Sigmoid colon (tissue), 3 donors: ENCODE measurements around the gene UGP2.

Experiments
- POLR2A ChIP-seq, 2 donors: fragments of 450-650 bp; IDR thresholded peaks; one replicate each; pipeline ENCODE4 v1.6.1; 2016; ENCODE audit warnings: antibody characterized with exemption in 2 of 2, mild to moderate bottlenecking in 2 of 2, moderate library complexity in 2 of 2
- TF ChIP-seq, protein P1 (sequence below), 4 experiments: fragments of 450-650 bp in 3 of 4; fragments of 200-600 bp in 1 of 4; IDR thresholded peaks; one replicate each; pipeline ENCODE4 v1.5.1; 2016 to 2019; ENCODE audit warnings: antibody characterized with exemption in 4 of 4, mild to moderate bottlenecking in 3 of 4, moderate library complexity in 2 of 4

GRCh38 chr2:63882395-63883105 is 40.9 kb downstream of the UGP2 start:
- TF ChIP-seq POLR2A (IDR thresholded peaks at IDR 0.05): no peak
- TF ChIP-seq, protein P1, sequence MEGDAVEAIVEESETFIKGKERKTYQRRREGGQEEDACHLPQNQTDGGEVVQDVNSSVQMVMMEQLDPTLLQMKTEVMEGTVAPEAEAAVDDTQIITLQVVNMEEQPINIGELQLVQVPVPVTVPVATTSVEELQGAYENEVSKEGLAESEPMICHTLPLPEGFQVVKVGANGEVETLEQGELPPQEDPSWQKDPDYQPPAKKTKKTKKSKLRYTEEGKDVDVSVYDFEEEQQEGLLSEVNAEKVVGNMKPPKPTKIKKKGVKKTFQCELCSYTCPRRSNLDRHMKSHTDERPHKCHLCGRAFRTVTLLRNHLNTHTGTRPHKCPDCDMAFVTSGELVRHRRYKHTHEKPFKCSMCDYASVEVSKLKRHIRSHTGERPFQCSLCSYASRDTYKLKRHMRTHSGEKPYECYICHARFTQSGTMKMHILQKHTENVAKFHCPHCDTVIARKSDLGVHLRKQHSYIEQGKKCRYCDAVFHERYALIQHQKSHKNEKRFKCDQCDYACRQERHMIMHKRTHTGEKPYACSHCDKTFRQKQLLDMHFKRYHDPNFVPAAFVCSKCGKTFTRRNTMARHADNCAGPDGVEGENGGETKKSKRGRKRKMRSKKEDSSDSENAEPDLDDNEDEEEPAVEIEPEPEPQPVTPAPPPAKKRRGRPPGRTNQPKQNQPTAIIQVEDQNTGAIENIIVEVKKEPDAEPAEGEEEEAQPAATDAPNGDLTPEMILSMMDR (IDR thresholded peaks at IDR 0.05): no peak
